Stimulated activated CD4-positive, alpha-beta T cell treated with anti-CD3 and anti-CD28 coated beads, Interleukin-15, amount 100 ng/mL, for 1 hour (primary cell): ENCODE measurements around the gene BEND6.

Source experiments
- DNase-seq, 2 donors: peaks; one replicate each; pipeline ENCODE4 v3.0.0-alpha.2; 2020; ENCODE audit warnings: low read depth in 1 of 2, low spot score in 1 of 2

BEND6 gene

GRCh38 chr6:56954403-56955170, at the start of gene BEND6:
BEND6 (plus strand) TSS chr6:56955107; CDS start chr6:56981811, 26,704 bp downstream.
- DNase-seq = peak in 1 of 2 donors; percentile 18

GRCh38 chr6:56905378-56905777, 49.5 kb upstream of the BEND6 start:
- DNase-seq = no peak

- no peak for DNase-seq
Observed at GRCh38 chr6:56906752-56907151, 48.2 kb upstream of the BEND6 start.

- DNase-seq = no peak
Observed at GRCh38 chr6:56909115-56909907, 45.6 kb upstream of the BEND6 start.

- no peak for DNase-seq
Observed at GRCh38 chr6:56911847-56912246, 43.1 kb upstream of the BEND6 start.

GRCh38 chr6:56913285-56914074, 41.4 kb upstream of the BEND6 start:
- no peak for DNase-seq

- no peak for DNase-seq
Observed at GRCh38 chr6:56914798-56915658, 39.9 kb upstream of the BEND6 start.

- DNase-seq = no peak
Observed at GRCh38 chr6:56915832-56916231, 39.1 kb upstream of the BEND6 start.

GRCh38 chr6:56916849-56917551, 37.9 kb upstream of the BEND6 start:
- DNase-seq = no peak

GRCh38 chr6:56922645-56923044, 32.3 kb upstream of the BEND6 start:
- DNase-seq = no peak

- DNase-seq = no peak
Observed at GRCh38 chr6:56923565-56923964, 31.3 kb upstream of the BEND6 start.

GRCh38 chr6:56927538-56928453, 27.1 kb upstream of the BEND6 start:
- DNase-seq = no peak

GRCh38 chr6:56930846-56931245, 24.1 kb upstream of the BEND6 start:
- DNase-seq = no peak

GRCh38 chr6:56932910-56933477, 21.9 kb upstream of the BEND6 start:
- DNase-seq = no peak

- DNase-seq = no peak
Observed at GRCh38 chr6:56933650-56934049, 21.3 kb upstream of the BEND6 start.

- no peak for DNase-seq
Observed at GRCh38 chr6:56934876-56935275, 20.0 kb upstream of the BEND6 start.

GRCh38 chr6:56936466-56936865, 18.4 kb upstream of the BEND6 start:
- DNase-seq = no peak

GRCh38 chr6:56938649-56939191, 16.2 kb upstream of the BEND6 start:
- no peak for DNase-seq
